Measurements from ENCODE around the gene GALNT17.

DNA sequence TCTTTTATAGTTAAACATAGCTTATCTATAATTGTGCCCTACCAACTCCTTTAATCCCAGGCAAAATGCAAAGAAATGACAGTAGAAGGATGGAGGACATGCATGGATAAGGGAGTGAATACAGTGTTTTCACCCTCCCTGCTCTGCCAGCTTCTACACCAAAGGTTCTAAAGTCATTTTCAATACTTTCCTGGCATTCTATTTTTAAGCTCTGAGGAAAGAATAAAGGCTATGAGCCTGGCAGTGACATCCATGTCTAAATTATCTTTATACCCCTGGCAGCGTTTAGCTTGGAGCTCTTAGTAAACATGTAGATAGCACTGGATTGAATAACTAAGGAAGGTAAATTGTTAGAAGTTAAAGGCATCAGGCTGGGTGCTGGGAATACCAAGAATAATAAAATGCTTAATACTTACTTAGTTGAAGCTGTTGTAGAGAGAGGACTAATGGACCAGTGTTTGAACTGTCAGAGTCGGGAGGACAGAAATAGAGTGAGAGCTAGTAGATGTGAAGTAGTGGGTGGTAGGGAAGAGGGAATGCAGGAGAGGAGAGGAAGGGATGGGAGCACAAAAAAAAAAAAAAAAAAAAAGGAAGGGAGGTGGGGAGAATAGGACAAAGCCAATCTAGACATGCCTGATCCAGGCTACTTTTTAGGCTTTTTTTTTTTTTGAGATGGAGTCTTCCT lies 518.9 kb downstream of the GALNT17 start:
- TF ChIP-seq SETDB1 (IDR thresholded peaks at IDR 0.05; ENCODE audit: insufficient read length, low read length) = no peak
- no peak for TF ChIP-seq CTCF (tag by site-specific recombination; IDR thresholded peaks at IDR 0.05)
- no peak for TF ChIP-seq ZNF302 (tag by site-specific recombination; IDR thresholded peaks at IDR 0.05; ENCODE audit: low read depth)
- no peak for TF ChIP-seq ZNF169 (tag by site-specific recombination; IDR thresholded peaks at IDR 0.05)
- TF ChIP-seq ZNF654 (tag by site-specific recombination; IDR thresholded peaks at IDR 0.05; ENCODE audit: low read depth) = no peak
- no peak for TF ChIP-seq ZNF274 (IDR thresholded peaks at IDR 0.05; ENCODE audit: low read length)
- TF ChIP-seq ZNF274 (tag by site-specific recombination; IDR thresholded peaks at IDR 0.05; ENCODE audit: borderline replicate concordance) = no peak
- TF ChIP-seq ZNF133 (tag by site-specific recombination; IDR thresholded peaks at IDR 0.05) = no peak
- no peak for TF ChIP-seq ZNF544 (tag by site-specific recombination; IDR thresholded peaks at IDR 0.05)
- TF ChIP-seq ZNF670 (tag by site-specific recombination; IDR thresholded peaks at IDR 0.05; ENCODE audit: low read depth) = no peak
- TF ChIP-seq, protein P1, sequence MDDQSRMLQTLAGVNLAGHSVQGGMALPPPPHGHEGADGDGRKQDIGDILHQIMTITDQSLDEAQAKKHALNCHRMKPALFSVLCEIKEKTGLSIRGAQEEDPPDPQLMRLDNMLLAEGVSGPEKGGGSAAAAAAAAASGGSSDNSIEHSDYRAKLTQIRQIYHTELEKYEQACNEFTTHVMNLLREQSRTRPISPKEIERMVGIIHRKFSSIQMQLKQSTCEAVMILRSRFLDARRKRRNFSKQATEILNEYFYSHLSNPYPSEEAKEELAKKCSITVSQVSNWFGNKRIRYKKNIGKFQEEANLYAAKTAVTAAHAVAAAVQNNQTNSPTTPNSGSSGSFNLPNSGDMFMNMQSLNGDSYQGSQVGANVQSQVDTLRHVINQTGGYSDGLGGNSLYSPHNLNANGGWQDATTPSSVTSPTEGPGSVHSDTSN (CRISPR knock-in tag; IDR thresholded peaks at IDR 0.05) = no peak

All from HEK293 (cell line).